ENCODE measurements around the gene SLC35C1. TPM values are rescaled to one million over a fixed set of nuclear protein-coding genes. Genes with fewer than 3 reads are reported as not detected.

The SLC35C1 gene
- total RNA-seq, 1 donor from 2014 or later, result 13.3 TPM

DNA sequence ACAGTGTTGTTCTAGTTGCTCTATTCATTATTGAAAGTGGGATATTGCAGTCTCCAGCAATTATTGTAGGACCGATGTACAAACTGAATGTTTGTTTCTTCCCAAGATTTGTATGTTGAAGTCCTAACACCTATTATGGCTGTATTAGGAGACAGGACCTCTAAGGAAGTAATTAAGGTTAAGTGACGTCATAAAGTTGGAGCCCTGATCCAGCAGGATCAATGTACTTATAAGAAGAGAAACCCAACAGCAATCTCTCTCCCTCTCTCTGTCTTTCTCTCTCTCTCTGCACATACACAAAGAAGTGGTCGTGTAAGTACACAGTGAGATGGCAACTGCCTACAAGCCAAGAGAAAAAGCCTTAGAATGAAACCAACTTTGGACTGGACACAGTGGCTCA lies 16.1 kb upstream of the SLC35C1 start:
- Mint-ChIP-seq H3K9me3 (peaks cover 5% of the 10 kb centered on the region), H3K4me1 (no peaks in the 10 kb centered on the region), H3K4me3 (no peak overlapping the region), H3K27me3 (ENCODE audit: low read depth) (peaks cover 63% of the 10 kb centered on the region), H3K36me3 (ENCODE audit: low read depth) (no peaks in the 10 kb centered on the region), H3K27ac (ENCODE audit: unreplicated experiment) (no peak overlapping the region)
- no peak for TF ChIP-seq CTCF (conservative IDR thresholded peaks at IDR 0.05)
- DNase-seq (ENCODE audit: low read depth, low spot score), result no peak

DNA sequence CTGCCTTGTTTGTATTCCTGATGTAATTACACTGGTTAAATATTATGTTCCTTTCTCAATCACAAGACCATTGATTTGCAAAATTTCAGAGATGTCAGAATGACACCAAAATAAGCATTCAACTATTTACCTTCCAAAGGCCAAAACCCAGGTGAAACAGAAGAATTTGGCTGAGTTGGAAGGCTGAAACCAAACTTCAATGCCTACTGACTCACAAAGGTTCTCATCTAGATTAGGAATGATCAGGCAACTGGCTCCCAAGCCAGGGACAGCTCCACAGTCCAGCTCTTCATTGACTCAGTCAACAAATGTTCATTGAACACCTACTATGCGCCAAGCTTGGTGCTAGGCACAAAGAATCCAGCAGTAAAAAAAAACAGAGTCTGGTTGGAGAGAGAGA lies 13.4 kb upstream of the SLC35C1 start:
- Mint-ChIP-seq H3K36me3 (ENCODE audit: low read depth) (no peaks in the 10 kb centered on the region), H3K4me1 (no peaks in the 10 kb centered on the region), H3K9me3 (peaks cover 2% of the 10 kb centered on the region), H3K4me3 (no peak overlapping the region), H3K27me3 (ENCODE audit: low read depth) (peaks cover 56% of the 10 kb centered on the region), H3K27ac (ENCODE audit: unreplicated experiment) (no peak overlapping the region)
- no peak for DNase-seq (ENCODE audit: low read depth, low spot score)
- TF ChIP-seq CTCF (conservative IDR thresholded peaks at IDR 0.05), result no peak

GRCh38 chr11:45794169-45794568 lies 10.8 kb upstream of the SLC35C1 start:
- TF ChIP-seq CTCF (conservative IDR thresholded peaks at IDR 0.05), result no peak
- Mint-ChIP-seq H3K27ac (ENCODE audit: unreplicated experiment) (no peak overlapping the region), H3K36me3 (ENCODE audit: low read depth) (no peaks in the 10 kb centered on the region), H3K9me3 (no peaks in the 10 kb centered on the region), H3K4me1 (no peaks in the 10 kb centered on the region), H3K27me3 (ENCODE audit: low read depth) (peaks cover 45% of the 10 kb centered on the region), H3K4me3 (no peak overlapping the region)
- DNase-seq (ENCODE audit: low read depth, low spot score), result no peak

- DNase-seq (ENCODE audit: low read depth, low spot score), result no peak
- TF ChIP-seq CTCF (conservative IDR thresholded peaks at IDR 0.05), result no peak
- H3K4me3 Mint-ChIP-seq, result no peak overlapping the region
These were observed 9.6 kb upstream of the SLC35C1 start for GRCh38 chr11:45795379-45795778.

GRCh38 chr11:45796461-45796861 lies 8.5 kb upstream of the SLC35C1 start:
- Mint-ChIP-seq H3K4me1 (no peaks in the 10 kb centered on the region), H3K36me3 (ENCODE audit: low read depth) (no peaks in the 10 kb centered on the region), H3K27me3 (ENCODE audit: low read depth) (peaks cover 40% of the 10 kb centered on the region), H3K9me3 (no peaks in the 10 kb centered on the region), H3K27ac (ENCODE audit: unreplicated experiment) (no peak overlapping the region), H3K4me3 (no peak overlapping the region)
- TF ChIP-seq CTCF (conservative IDR thresholded peaks at IDR 0.05), result no peak
- DNase-seq (ENCODE audit: low read depth, low spot score), result no peak

More at GRCh38 chr11:45795379-45795778, 9.6 kb upstream of the SLC35C1 start:
- no peaks in the 10 kb centered on the region for H3K36me3 Mint-ChIP-seq (ENCODE audit: low read depth)
- H3K4me1 Mint-ChIP-seq, result no peaks in the 10 kb centered on the region
- peaks cover 40% of the 10 kb centered on the region for H3K27me3 Mint-ChIP-seq (ENCODE audit: low read depth)
- no peaks in the 10 kb centered on the region for H3K9me3 Mint-ChIP-seq
- H3K27ac Mint-ChIP-seq (ENCODE audit: unreplicated experiment), result no peak overlapping the region

All from neural crest cell (in vitro differentiated cells).